GM12874 (cell line): ENCODE measurements around the gene OPCML.

ENCODE experiments used
- TF ChIP-seq, protein P1 (sequence below): IDR thresholded peaks from 2 replicates; pipeline ENCODE4 v1.5.1; 2011; ENCODE audit warnings: low read depth, mild to moderate bottlenecking, control low read depth, low read length, moderate library complexity; ENCODE audit not compliant: insufficient read depth

The OPCML gene

GRCh38 chr11:133515107-133515506 lies 17.2 kb downstream of the OPCML start:
- TF ChIP-seq, protein P1, sequence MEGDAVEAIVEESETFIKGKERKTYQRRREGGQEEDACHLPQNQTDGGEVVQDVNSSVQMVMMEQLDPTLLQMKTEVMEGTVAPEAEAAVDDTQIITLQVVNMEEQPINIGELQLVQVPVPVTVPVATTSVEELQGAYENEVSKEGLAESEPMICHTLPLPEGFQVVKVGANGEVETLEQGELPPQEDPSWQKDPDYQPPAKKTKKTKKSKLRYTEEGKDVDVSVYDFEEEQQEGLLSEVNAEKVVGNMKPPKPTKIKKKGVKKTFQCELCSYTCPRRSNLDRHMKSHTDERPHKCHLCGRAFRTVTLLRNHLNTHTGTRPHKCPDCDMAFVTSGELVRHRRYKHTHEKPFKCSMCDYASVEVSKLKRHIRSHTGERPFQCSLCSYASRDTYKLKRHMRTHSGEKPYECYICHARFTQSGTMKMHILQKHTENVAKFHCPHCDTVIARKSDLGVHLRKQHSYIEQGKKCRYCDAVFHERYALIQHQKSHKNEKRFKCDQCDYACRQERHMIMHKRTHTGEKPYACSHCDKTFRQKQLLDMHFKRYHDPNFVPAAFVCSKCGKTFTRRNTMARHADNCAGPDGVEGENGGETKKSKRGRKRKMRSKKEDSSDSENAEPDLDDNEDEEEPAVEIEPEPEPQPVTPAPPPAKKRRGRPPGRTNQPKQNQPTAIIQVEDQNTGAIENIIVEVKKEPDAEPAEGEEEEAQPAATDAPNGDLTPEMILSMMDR, result no peak

- TF ChIP-seq, protein P1, result no peak
Observed at GRCh38 chr11:133509924-133510697, 22.2 kb downstream of the OPCML start.

GRCh38 chr11:133508468-133508867 lies 23.8 kb downstream of the OPCML start:
- TF ChIP-seq, protein P1, result no peak

DNA sequence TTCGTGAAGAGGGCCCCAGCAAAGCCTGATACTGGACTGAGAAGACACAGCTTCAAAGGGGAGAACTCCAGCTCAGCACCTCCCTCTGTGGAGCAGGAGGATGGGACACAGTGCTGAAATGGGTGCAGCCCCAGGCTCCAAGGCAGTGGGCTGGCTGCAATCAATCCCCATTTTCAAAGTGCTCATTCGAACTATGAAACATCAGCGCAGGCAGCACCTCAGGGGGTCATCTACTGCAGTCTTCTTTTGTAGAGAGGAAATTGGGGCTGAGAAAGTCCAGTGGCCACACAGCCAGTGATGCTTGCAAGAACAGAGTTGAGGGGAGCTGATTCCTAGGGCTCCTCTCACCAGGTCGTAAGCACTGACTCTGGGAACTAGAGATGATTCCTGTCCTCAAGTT lies 25.1 kb downstream of the OPCML start:
- TF ChIP-seq, protein P1, result no peak

DNA sequence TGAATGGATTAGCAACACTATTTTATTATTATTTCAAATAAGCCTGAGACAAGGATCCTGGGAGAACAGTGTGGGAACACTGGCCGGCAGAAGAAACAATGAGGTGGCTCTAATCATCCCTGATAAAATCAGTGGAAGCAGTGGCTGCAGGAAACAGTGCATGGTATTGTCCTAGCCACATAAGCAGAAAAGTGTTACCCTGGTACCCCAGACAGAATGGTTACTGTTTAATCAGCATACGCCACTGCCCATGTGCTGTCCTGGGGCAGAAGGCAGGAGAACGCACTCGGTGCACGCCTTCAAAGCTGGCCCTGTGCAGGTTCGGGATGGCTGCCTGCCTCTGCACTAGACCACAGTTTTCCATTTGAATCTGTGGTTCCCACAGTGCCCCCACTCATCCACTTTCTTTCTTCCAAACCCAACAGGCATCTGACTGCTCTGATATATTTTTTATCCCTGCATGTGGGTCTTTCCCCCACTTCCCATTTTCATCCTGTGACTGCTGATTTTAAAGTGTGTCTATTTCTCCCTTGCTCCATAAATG lies 25.7 kb downstream of the OPCML start:
- TF ChIP-seq, protein P1, result no peak

GRCh38 chr11:133506023-133506422 lies 26.3 kb downstream of the OPCML start:
- TF ChIP-seq, protein P1, result no peak

GRCh38 chr11:133504906-133505305 lies 27.4 kb downstream of the OPCML start:
- TF ChIP-seq, protein P1, result no peak
